ENCODE data around the gene GMDS. TPM values are rescaled to one million over a fixed set of nuclear protein-coding genes. Genes with fewer than 3 reads are reported as not detected.
A peak's percentile ranks its signal among the peaks of the same experiment; 100 is the strongest.

The GMDS gene
- total and polyA plus RNA-seq, 11 donors = 4.5 to 10.7 (median 7.0) TPM

- H3K4me1 ChIP-seq = peaks cover 0 to 21% (median 0%) of the 10 kb centered on the region in 12 donors
- H3K4me3 ChIP-seq = no peak overlapping the region
- no peak for TF ChIP-seq POLR2A (IDR thresholded peaks at IDR 0.05)
- TF ChIP-seq CTCF (IDR thresholded peaks at IDR 0.05) = no peak
- H3K27ac ChIP-seq = no peak overlapping the region
- no peaks in the 10 kb centered on the region for H3K36me3 ChIP-seq
- H3K9me3 ChIP-seq = peaks cover 0 to 2% (median 0%) of the 10 kb centered on the region in 12 donors
- ATAC-seq (no peak), DNase-seq (no peak)
- intact Hi-C loops (cut with DNase I) = no loop called here
- WGBS, 4 donors = 91 to 96% (median 93%) methylated on average over 7 to 11 of the region's 11 CpGs
- no peaks in the 10 kb centered on the region for H3K27me3 ChIP-seq
Measured at GRCh38 chr6:1577146-1577680, 668.2 kb downstream of the GMDS start.

- no peak overlapping the region for H3K27ac ChIP-seq
- WGBS, 4 donors = 95 to 98% (median 96%) methylated on average over 10 to 11 of the region's 11 CpGs
- H3K4me1 ChIP-seq = peaks cover 0 to 21% (median 0%) of the 10 kb centered on the region in 12 donors
- intact Hi-C loops (cut with DNase I) = no loop called here
- TF ChIP-seq POLR2A (IDR thresholded peaks at IDR 0.05) (no peak), CTCF (IDR thresholded peaks at IDR 0.05) (no peak)
- no peaks in the 10 kb centered on the region for H3K27me3 ChIP-seq
- peaks cover 0 to 7% (median 0%) of the 10 kb centered on the region in 12 donors for H3K9me3 ChIP-seq
- DNase-seq (no peak), ATAC-seq (no peak)
- H3K4me3 ChIP-seq = no peak overlapping the region
- no peaks in the 10 kb centered on the region for H3K36me3 ChIP-seq
Measured at GRCh38 chr6:1576711-1577110, 668.7 kb downstream of the GMDS start.

GRCh38 chr6:1576166-1576565 lies 669.2 kb downstream of the GMDS start:
- no peak for DNase-seq
- Histone ChIP-seq H3K36me3 (no peaks in the 10 kb centered on the region), H3K4me1 (peaks cover 0 to 21% (median 0%) of the 10 kb centered on the region in 12 donors), H3K9me3 (peaks cover 0 to 12% (median 3%) of the 10 kb centered on the region in 12 donors), H3K4me3 (peak overlapping the region in 1 of 12 donors; percentile 34), H3K27ac (peak overlapping the region in 9 of 12 donors; percentile 7 to 76 (median 50)), H3K27me3 (no peaks in the 10 kb centered on the region)
- intact Hi-C loops (cut with DNase I) = no loop called here
- no peak for ATAC-seq
- TF ChIP-seq CTCF (IDR thresholded peaks at IDR 0.05) = no peak
- no peak for TF ChIP-seq POLR2A (IDR thresholded peaks at IDR 0.05)
- WGBS, 4 donors = 70 to 84% (median 81%) methylated on average over 9 of the region's 9 CpGs

- 50 to 56% (median 54%) methylated on average over 11 to 16 of the region's 16 CpGs for WGBS, 4 donors
- Histone ChIP-seq H3K27ac (peak overlapping the region in 11 of 12 donors; percentile 7 to 76 (median 50)), H3K9me3 (peaks cover 0 to 20% (median 9%) of the 10 kb centered on the region in 12 donors), H3K4me1 (peaks cover 0 to 21% (median 0%) of the 10 kb centered on the region in 12 donors), H3K36me3 (no peaks in the 10 kb centered on the region), H3K4me3 (peak overlapping the region in 6 of 12 donors; percentile 18 to 42 (median 32)), H3K27me3 (no peaks in the 10 kb centered on the region)
- ATAC-seq = peak in 3 of 4 donors; percentile 56 to 60 (median 57)
- intact Hi-C loops (cut with DNase I) = no loop called here
- no peak for TF ChIP-seq POLR2A (IDR thresholded peaks at IDR 0.05)
- DNase-seq = peak; percentile 42 to 69 (median 57)
Measured at GRCh38 chr6:1575210-1576041, 670.0 kb downstream of the GMDS start.

All from heart left ventricle (tissue), 16 donors.